GM12874 (cell line): ENCODE data around the gene FXYD7.

Experiments
- TF ChIP-seq, protein P1 (sequence below): IDR thresholded peaks from 2 replicates; pipeline ENCODE4 v1.5.1; 2011; ENCODE audit warnings: low read depth, mild to moderate bottlenecking, control low read depth, low read length, moderate library complexity; ENCODE audit not compliant: insufficient read depth

FXYD7 gene

DNA sequence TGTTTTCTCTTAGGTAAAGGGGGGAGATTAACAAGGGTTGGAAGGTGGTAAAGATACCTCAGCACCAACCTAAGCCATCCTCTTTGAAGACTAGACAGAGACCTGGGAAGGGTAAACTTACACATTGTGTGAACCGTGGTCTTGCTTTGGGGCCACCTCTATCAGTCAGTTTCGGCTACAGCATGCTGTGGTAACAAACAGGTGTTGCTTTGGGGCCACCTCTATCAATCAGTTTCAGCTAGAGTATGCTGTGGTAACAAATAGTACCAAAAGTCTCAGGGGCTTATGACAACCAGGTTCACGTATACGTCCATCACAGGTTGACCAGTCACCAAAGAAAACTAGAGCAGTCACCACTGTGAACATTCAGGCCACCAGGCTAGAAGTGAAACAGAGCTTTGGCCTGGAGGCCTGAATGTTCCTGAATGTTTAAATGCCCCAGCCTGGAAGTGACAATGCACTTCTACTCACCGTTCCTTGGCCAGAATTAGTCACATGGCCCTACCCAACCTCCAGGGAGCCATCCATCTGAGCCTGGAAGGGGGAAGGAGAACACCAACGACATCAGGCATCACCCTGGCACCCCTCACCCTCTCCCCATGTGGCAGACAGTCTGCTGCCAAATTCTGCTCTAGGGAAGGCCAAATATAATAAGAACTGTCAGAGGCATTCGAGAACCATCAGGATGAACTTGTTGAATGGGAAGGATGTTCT, 3.8 kb downstream of the FXYD7 start:
- TF ChIP-seq, protein P1, sequence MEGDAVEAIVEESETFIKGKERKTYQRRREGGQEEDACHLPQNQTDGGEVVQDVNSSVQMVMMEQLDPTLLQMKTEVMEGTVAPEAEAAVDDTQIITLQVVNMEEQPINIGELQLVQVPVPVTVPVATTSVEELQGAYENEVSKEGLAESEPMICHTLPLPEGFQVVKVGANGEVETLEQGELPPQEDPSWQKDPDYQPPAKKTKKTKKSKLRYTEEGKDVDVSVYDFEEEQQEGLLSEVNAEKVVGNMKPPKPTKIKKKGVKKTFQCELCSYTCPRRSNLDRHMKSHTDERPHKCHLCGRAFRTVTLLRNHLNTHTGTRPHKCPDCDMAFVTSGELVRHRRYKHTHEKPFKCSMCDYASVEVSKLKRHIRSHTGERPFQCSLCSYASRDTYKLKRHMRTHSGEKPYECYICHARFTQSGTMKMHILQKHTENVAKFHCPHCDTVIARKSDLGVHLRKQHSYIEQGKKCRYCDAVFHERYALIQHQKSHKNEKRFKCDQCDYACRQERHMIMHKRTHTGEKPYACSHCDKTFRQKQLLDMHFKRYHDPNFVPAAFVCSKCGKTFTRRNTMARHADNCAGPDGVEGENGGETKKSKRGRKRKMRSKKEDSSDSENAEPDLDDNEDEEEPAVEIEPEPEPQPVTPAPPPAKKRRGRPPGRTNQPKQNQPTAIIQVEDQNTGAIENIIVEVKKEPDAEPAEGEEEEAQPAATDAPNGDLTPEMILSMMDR, result no peak

DNA sequence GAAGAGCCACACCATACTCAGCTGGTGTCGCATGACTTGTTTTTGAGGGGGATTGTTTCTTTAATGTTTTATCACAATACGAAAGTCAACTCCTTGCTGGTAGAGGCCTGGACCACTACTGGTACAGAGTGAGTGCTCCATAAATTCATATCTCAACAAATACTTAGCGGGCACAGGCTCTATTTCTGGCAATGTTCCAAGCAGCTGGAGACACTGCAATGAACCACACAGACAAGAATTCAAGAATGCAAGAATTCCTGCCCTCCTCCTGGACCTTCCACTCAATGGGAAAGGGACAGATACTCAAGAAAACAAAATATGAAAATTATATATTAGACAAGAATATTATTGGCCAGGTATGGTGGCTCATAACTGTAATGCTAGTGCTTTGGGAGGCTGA, 6.4 kb downstream of the FXYD7 start:
- TF ChIP-seq, protein P1, result no peak

DNA sequence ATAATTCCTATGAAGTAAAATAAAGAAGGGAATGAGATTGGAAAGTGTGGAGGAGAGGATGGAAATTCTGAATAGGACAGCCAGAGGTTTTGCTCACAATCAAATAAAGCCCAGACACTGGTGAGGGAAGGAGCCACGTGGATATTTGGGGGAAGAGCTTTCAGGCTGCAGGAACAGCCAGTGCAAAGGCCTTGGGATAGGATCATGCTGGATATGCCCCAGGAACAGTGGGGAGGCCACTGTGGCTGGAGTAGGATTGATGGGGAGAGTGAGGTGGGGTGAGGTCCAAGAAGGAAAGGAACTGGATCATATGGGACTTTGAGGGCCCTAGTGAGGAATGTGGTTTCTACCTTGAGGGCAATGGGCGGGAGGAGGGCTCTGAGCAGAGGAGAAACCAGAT, 7.4 kb downstream of the FXYD7 start:
- TF ChIP-seq, protein P1, result no peak

DNA sequence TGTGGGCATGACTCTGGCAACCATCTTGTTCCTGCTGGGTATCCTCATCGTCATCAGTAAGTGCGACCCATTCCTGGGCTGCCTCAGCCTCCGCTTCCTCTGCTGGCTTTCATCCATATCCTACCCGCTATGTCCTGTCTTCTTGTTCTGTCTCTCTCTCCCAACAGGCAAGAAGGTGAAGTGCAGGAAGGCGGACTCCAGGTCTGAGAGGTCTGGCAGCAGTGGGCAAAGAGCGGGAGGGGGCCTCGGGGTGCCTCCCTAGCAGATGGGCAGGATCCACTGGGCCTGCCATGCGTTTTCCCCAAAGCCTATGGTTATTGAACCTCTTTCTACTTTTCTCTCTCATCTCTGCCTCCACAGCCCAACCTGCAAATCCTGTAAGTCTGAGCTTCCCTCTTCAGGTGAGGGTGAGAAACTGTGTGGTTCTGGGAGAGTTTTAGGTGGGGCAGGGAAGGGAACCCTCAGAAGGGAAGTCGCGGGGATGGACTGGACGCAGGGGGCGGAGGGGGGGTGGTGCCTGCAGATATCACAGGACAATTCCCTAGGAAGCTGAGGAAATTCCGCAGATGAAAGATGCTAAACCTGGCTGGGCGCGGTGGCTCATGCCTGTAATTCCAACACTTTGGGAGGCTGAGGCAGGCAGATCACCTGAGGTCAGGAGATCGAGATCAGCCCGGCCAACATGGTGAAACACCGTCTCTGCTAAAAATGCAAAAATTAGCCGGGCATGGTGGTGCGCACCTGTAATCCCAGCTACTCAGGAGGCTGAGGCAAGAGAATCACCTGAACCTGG, 8.4 kb downstream of the FXYD7 start:
- TF ChIP-seq, protein P1, result no peak

DNA sequence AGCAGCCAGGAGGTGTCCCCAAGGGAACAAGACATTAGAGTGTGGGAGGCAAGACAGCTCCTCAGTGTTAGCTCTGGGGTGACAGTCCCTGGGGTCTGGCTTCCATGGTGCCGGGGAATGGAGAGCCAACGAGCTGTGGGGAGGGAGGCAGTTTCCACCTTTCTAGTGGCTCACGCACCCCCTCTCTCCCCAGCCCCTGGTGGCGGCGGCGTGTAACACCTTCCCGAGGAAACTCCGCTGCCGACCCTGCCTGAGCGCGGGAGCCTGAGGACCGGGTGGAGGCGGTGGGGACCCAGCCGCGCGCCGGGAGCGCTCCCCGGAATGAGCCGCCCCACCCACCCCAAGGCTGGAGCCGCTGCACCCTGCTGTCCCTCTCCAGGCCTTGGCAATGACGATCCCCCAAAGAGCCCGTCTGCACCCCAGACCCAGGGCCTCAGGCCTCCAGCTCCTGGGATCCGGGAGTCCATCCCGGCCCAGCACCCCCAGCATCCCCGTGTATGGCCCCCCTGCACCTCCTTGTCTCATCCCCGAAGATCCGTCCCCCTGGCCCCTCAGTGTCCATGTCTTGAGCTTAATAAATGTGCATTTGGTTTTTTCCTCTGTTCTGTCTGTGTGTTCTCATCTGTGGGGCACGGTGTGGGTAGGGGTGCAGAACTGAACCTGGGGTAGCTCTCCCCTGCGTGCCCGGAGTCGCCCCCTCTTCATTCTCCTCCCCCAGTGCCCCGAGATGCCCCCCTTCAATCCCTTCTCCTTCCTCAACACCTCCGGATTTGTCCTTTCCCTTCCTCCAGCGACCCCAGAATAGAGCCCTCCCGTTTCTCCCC, 10.9 kb downstream of the FXYD7 start:
- TF ChIP-seq, protein P1, result peak; percentile 84

DNA sequence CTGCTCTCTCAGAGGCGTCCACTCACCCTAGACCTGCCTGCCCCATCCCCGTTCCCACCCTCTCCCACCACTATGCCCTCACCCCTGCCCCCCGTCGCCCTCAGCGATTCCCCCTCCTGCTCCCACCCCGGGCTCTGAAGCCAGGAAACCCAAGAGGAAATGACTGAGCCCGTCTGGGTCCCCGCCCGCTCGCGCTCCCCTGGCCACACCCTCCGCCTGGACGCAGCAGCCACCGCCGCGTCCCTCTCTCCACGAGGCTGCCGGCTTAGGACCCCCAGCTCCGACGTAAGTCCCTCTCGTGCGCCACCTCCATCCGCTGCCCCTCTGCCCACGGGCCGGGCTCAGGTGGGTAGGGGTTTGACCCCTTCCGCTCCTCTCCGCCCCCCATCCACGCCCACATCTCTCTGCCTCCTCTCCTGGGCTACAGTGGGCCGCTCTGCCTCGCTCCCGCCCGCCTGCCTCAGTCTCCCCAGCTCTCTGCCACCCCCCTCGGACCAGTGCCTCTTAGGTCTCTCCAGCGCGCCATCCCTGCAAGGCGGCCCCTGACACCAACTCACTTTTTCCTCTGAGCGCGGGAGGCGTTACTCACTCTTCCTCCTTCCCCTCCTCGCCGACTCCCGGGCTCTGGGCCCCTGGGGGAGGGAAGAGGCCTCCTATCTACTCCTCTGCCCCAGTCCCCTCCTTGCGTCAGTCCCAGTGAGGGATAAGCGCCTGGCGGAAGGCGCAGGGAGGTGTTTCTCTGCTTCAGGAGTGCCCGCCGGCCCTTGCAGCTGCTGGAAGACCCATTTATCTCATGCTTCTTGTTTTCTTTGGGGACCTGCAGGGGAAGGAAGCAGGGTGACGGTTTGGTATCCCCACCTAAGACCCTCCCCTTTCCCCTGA, 11.7 kb downstream of the FXYD7 start, which contains the start of gene FXYD5:
Gene FXYD5 (plus strand): TSS at position 211 of the 882 bp plus-strand sequence. CDS start 816 bp downstream, outside the sequence.
- TF ChIP-seq, protein P1, result no peak
